Hematopoietic multipotent progenitor cell treated with erythropoietin and hydrocortisone succinate and interleukin-3 and kit ligand, for 6 days (in vitro differentiated cells): ENCODE data around the gene RPAP2.
"Not testable (repeated sequence)": the region's sequence is repeated elsewhere in the genome, so short reads cannot be mapped to it uniquely, and the experiment has no call there.

ENCODE experiments used
- DNase-seq: peaks from one replicate; pipeline ENCODE4 v3.0.0-alpha.2; 2015

RPAP2 gene

DNA sequence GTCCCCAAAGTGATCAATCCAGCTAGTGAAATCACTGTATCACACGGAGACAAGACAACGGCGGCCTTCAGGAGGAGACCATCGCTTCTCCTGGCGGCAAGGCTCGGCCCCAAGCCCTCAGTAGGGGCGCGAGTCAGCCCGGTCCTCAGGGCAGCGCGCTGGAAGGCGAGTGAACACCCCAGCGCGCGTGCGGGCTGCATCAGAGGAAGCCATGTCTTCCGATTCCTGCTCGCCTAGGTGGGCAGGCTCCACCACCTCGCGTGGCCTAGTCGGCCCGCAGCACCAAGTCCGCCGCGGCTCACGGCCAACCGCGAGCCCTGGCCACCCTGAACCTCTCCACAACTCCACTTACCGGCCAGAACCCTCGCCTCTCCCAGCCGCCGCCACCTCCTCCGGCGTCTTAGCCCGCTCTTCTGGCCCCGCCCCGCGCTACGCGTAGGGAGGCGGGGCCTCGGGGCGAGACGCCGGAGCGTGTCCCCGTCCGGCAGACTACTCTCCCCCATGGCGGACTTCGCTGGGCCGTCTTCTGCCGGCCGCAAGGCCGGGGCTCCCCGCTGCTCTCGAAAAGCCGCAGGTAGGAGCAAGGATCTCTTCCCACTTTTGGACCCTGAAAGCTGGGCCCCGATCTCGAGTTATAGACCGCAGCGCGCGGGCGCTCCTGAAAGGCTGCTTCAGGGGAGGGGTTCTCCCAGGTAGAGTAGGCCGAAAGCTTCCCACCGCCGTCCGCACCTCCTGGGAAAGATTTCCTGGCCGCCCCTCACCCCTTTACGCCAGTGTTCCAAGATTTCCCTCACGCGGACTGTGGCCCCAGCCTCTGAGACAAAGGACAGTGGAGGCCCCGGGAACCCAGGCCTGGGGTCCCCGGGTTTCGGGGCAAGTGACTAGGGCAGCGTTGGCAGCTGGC lies at the start of gene RPAP2, which contains the start of gene GLMN:
Gene RPAP2 (plus strand): TSS at position 487 of the 904 bp plus-strand sequence. CDS start 15 bp downstream, at position 502.
Gene GLMN (minus strand): TSS at position 415 of the 904 bp plus-strand sequence. CDS start 988 bp downstream, outside the sequence.
- DNase-seq = peak; percentile 91

GRCh38 chr1:92254714-92255113 lies 44.1 kb upstream of the RPAP2 start:
- DNase-seq = not testable (repeated sequence)

DNA sequence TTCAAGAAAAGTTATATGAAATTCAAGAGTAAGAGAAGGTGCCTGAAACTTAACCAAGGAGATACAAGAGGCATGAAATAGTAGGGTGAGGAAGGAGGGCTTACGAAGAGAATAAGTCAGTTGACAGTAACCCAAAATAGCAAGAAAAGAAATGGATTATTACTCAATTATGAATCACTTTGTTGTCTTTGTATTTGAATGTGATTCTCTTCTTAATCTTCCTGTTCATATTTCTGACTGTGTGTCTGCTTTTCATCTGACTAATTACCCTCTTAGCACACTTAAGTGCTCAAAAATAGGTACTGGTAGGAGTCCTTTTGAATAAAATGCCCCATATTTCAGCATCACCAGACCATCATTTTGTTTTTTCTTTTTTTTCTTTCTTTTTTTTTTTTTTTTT lies 39.5 kb upstream of the RPAP2 start:
- DNase-seq = no peak

GRCh38 chr1:92262516-92262915 lies 36.3 kb upstream of the RPAP2 start:
- DNase-seq = no peak

GRCh38 chr1:92273039-92273438 lies 25.8 kb upstream of the RPAP2 start:
- DNase-seq = no peak

- no peak for DNase-seq
Measured at GRCh38 chr1:92274939-92275338, 23.9 kb upstream of the RPAP2 start.

DNA sequence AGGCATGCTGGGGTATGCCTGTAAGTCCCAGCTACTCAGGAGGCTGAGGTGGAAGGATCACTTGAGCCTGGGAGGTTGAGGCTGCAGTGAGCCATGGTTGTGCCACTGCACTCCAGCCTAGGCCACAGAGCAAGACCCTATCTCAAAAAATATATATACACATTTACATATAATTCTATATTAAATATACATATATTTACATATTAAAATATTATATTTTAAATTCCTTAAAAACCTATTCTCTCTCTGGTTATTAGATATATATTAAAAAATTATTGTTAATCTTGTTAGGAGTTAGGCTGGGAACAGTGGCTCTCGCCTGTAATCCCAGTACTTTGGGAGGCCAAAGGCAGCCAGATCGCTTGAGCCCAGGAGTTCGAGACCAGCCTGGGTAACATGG lies 22.8 kb upstream of the RPAP2 start:
- DNase-seq = no peak

- no peak for DNase-seq
Measured at GRCh38 chr1:92277105-92277723, 21.6 kb upstream of the RPAP2 start.

GRCh38 chr1:92279781-92280180 lies 19.1 kb upstream of the RPAP2 start:
- not testable (repeated sequence) for DNase-seq

- not testable (repeated sequence) for DNase-seq
Measured at GRCh38 chr1:92281411-92281810, 17.4 kb upstream of the RPAP2 start.

DNA sequence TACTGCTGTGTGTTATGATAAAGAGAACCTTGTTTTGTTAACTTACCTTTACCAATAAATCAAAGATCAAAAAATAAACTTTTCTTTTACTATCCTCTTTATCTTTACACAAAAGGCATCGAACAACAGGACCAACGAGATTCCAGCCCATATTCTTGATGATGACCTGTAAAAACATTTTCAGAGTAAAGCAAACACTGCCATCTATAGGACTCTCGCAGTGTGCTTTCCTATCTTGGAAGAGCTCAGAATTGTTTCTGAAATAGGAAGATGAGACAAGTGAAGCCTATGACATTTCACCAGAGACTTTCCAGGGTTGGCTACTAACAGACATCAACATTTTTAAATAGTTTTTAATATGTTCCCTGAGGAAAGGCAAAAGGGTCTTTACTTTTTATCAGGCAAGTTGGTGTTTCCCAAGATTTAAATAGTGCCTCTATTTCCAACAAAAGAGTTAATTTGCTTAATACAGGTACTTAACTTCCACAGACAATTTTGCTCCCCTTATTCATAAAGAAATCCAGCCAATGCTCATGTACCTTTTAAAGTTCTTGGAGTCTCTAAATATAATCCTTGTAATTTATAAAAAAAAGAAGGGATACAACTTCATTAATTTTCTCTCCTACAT lies 7.4 kb upstream of the RPAP2 start:
- peak; percentile 82 for DNase-seq

DNA sequence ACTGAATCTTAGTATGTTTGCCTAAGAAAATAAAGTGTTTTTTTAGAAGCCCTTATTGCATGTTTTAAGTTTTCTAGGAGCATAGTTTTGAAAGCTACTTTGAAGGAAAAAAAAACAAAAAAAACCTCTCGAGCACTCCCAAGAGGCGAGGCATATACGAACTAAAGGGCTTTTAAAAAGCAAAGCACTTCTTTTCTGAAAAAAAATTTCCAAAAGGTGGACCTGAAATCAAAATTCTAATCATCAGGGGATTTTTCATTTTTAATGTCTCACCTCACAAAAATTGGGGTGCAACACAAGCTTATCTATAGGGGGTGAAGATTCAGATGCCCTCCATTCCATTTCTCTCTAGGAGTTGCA lies 666 bp upstream of the RPAP2 start:
- DNase-seq = no peak

GRCh38 chr1:92299477-92300150 lies 755 bp downstream of the RPAP2 start:
- DNase-seq = peak; percentile 22

DNA sequence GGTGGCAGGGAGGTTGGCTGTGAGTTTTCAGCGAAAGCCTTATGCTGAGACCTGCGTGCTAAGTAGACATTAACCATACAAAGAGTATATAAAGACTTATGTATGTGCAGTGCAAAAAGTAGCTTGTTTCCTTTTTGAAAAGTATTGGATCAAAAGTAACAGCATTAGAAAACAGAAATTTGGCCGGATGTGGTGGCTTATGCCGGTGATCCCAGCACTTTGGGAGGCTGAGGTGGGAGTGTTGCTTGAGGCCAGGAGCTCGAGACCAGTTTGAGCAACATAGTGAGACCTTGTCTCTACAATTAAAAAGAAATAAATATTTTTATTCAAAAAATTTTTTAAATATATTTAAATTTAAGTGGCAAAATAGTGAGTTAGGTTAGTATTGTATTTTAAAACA lies 2.2 kb downstream of the RPAP2 start:
- no peak for DNase-seq

GRCh38 chr1:92306020-92306419 lies 7.2 kb downstream of the RPAP2 start:
- DNase-seq = no peak

GRCh38 chr1:92307980-92308379 lies 9.1 kb downstream of the RPAP2 start:
- DNase-seq = no peak

- DNase-seq = peak; percentile 80
Measured at GRCh38 chr1:92310185-92310597, 11.3 kb downstream of the RPAP2 start.

DNA sequence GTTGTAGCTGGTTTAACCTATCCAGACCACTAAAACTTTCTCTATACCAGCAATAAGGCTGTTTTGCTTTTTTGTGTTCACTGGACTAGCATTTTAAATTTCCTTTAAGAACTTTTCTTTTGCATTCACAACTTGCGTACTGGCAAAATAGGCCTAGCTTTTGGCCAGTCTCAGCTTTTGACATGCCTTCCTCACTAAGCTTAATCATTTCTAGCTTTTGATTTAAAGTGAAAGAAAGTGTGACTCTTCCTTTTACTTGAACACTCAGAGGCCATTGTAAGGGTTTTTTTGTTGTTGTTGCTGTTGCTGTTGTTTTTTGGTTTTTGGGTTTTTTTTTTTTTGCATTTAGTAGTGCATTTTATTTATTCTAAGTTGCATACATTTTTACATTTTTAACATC lies 15.2 kb downstream of the RPAP2 start:
- DNase-seq = no peak

- DNase-seq = no peak
Measured at GRCh38 chr1:92315766-92316599, 17.1 kb downstream of the RPAP2 start.

GRCh38 chr1:92317836-92318493 lies 19.1 kb downstream of the RPAP2 start:
- DNase-seq = peak; percentile 73
